BJ (cell line): Measurements from ENCODE around the gene DIO1. TPM values are rescaled to one million over a fixed set of nuclear protein-coding genes. Genes with fewer than 3 reads are reported as not detected.

ENCODE experiments used
- CTCF ChIA-PET: fragments of 350-600 bp; formaldehyde crosslinking; extraction: SDS; loops from one replicate; lab custom pipeline; 2021; ENCODE audit warnings: antibody characterized with exemption, inconsistent platforms; lab: Yijun Ruan, JAX
- POLR2A ChIA-PET: fragments of 300-600 bp; sonication (Branson Sonifier 250); formaldehyde crosslinking; extraction: SDS; loops from one replicate; lab custom pipeline; 2021; ENCODE audit warnings: antibody characterized with exemption; lab: Charles Lee
- DNase-seq: peaks from one replicate; pipeline ENCODE4 v3.0.0-alpha.2; 2011; ENCODE audit warnings: low read depth
- H3K27me3 ChIP-seq: 2 replicates; pipeline ENCODE4 v1.6.0; 2011; ENCODE audit warnings: low read length; ENCODE audit not compliant: control insufficient read depth, insufficient read depth
- H3K36me3 ChIP-seq: 2 replicates; pipeline ENCODE4 v1.5.1; 2011; ENCODE audit warnings: low read length; ENCODE audit not compliant: control insufficient read depth, insufficient read depth
- H3K4me3 ChIP-seq: 2 replicates; pipeline ENCODE4 v1.5.1; 2011; ENCODE audit warnings: low read depth, mild to moderate bottlenecking, control low read depth, low read length
- polyA plus RNA-seq: library from polyadenylated mRNA; depleted of rRNA; stranded (reverse); fragments of >200 nt; gene quantifications from 2 replicates; pipeline ENCODE4 v1.2.3, GENCODE V29; 2011
- TF ChIP-seq, protein P1 (sequence below): IDR thresholded peaks from 2 replicates; pipeline ENCODE4 v1.5.1; 2011; ENCODE audit warnings: low read depth, mild to moderate bottlenecking, control low read depth, inconsistent platforms, low read length, moderate library complexity; ENCODE audit not compliant: insufficient read depth

The DIO1 gene
- polyA plus RNA-seq, 1 experiment, result not detected

DNA sequence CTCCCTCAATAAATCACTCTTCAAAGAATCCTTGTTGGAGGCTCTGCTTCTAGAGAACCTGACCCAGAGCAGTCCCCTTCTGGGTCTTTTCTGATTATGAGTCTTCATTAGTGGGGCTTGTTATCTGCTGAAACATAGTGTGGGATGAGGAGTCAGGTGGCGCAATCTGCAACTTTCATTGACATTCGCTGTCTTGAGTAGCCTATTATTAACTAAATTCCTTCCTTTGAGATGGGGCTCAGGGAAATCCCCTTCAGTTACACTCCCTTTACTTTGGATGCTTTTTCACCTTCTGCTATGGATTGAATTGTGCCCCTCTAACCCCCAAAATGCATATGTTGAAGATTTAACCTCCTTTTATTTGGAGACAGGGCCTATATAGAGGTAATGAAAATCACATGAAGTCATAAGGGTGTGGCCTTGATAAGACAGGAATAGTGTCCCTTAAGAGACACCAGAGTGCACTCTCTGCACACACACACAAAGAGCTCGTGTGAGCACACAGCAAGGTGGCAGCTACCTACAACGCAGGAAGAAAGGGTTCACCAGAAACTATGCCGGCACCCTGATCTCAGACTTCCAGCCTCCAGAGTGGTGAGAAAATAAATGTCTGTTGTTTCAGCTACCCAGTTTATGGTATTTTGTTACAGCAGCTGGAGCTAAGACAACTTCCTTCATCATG lies 19.5 kb downstream of the DIO1 start:
- no peak for DNase-seq
- Histone ChIP-seq H3K27me3 (no peaks in the 10 kb centered on the region), H3K4me3 (no peak overlapping the region), H3K36me3 (peaks cover 2% of the 10 kb centered on the region)
- POLR2A ChIA-PET, result no interaction called here
- CTCF ChIA-PET, result interaction anchor here (1.1 to 1.6 kb wide), 2 partner anchors 11 to 45 kb away, joined by 3 read pairs; no protein-coding TSS in a partner anchor
- TF ChIP-seq, protein P1, sequence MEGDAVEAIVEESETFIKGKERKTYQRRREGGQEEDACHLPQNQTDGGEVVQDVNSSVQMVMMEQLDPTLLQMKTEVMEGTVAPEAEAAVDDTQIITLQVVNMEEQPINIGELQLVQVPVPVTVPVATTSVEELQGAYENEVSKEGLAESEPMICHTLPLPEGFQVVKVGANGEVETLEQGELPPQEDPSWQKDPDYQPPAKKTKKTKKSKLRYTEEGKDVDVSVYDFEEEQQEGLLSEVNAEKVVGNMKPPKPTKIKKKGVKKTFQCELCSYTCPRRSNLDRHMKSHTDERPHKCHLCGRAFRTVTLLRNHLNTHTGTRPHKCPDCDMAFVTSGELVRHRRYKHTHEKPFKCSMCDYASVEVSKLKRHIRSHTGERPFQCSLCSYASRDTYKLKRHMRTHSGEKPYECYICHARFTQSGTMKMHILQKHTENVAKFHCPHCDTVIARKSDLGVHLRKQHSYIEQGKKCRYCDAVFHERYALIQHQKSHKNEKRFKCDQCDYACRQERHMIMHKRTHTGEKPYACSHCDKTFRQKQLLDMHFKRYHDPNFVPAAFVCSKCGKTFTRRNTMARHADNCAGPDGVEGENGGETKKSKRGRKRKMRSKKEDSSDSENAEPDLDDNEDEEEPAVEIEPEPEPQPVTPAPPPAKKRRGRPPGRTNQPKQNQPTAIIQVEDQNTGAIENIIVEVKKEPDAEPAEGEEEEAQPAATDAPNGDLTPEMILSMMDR, result no peak

DNA sequence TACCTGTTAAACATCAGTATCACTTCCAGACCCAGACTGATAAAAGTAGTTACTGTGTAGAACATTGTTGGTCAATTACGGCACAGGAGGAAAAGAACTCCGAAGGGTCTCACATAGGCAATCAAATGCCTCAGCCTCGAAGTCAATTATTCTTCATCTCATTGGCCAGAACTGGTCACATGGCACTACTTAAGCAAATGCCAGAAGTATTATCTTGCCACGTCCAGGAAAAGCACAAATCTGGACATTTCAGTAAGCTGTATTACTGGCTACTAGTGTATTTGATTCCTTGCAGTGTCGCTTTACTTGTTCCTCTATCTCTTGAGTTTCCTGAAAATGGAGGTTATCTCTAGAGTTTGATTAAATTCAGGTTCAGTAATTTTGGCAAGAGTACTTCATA lies 24.4 kb downstream of the DIO1 start:
- TF ChIP-seq, protein P1, result no peak
- DNase-seq, result no peak
- ChIA-PET CTCF (no interaction called here), POLR2A (no interaction called here)
- Histone ChIP-seq H3K27me3 (no peaks in the 10 kb centered on the region), H3K36me3 (peaks cover 4% of the 10 kb centered on the region), H3K4me3 (no peak overlapping the region)

DNA sequence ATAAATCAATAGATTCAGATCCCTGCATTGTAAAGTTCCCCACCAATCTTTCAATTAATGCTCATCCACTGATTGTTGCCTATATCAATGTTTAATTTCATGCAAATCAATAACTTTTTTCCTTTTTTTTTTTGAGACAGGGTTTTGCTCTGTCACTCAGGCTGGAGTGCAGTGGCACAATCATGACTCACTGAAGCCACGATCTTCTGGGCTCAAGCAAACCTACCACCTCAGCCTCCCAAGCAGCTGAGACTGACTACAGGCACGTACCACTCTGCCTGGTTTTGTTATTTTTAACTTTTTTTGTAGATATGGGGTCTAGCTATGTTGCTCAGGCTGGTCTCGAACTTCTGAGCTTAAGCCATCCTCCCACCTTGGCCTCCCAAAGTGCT lies 25.7 kb downstream of the DIO1 start:
- Histone ChIP-seq H3K27me3 (no peaks in the 10 kb centered on the region), H3K4me3 (no peak overlapping the region), H3K36me3 (peaks cover 4% of the 10 kb centered on the region)
- POLR2A ChIA-PET, result interaction anchor here (0.7 kb wide), 1 partner anchor 916 kb away, joined by 5 read pairs; no protein-coding TSS in a partner anchor
- TF ChIP-seq, protein P1, result no peak
- CTCF ChIA-PET, result interaction anchor here (0.8 to 1.4 kb wide), 4 partner anchors 9 to 22 kb away, joined by 3 to 5 read pairs (median 4); no protein-coding TSS in a partner anchor
- DNase-seq, result no peak

DNA sequence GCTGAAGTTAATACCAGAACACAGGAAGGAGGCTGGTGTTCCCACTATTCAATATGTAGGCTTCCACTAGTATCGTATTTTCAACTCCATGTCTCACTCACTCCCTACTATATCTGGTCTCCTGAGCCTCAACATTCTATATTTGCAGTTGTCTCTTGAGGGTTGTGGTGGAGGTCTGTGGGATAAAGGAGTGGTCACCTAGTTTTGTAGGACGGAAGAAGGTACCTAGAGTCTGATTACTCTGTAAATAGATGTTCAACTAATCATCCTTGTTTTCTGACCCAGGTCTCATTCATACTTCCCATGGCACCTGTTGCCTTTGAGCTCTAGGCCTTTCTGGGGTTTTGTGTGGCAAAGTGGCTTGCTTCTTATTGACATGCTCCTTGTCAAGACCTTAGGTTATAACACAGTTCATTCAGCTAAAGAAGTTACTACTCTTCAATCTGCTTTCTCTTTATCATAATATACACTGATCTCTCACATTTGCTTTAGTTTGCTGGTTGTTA lies 33.4 kb downstream of the DIO1 start:
- TF ChIP-seq, protein P1, result no peak
- DNase-seq, result no peak
- CTCF ChIA-PET, result no interaction called here
- Histone ChIP-seq H3K27me3 (no peaks in the 10 kb centered on the region), H3K36me3 (peaks cover 7% of the 10 kb centered on the region), H3K4me3 (no peak overlapping the region)
- POLR2A ChIA-PET, result no interaction called here

DNA sequence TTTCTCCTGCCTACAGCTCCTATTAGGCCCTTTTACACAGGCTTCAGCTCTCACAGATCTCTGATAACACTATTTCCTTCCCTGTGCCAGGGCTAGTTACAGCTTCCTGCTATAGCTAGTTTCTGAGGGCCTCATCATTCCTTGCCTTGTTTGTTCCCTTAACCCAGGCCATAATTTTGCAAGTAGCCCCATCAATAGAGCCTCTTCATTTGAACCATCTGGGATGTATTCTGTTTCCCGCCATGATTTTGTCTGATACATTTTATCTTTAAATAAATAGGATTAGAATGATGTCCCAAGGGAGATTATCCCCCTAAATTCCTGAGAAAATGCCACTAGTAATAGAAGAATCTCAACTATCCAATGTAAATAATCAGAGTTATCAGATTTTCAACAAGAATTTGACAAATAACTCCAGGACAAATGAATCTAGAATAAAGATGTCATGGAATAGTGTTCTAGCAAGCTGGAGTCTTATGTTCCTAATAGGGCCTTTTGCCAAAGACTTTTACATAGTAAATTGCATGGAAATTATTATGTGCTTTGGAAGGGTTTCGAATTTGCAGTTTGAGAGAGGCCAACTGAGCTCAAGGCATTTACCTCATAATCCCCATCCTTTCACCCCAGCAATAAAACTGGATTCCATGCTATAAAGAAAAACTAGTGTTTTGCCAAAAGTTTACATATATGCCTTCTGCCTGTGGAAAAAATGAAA lies 35.4 kb downstream of the DIO1 start:
- ChIA-PET CTCF (interaction anchor here (0.6 to 0.9 kb wide), 3 partner anchors 10 to 437 kb away, joined by 3 to 5 read pairs (median 3); no protein-coding TSS in a partner anchor), POLR2A (no interaction called here)
- no peak overlapping the region for H3K4me3 ChIP-seq
- no peak for DNase-seq
- H3K36me3 ChIP-seq, result peaks cover 6% of the 10 kb centered on the region; the same call in 1 of the 2 replicates
- TF ChIP-seq, protein P1, result no peak
- no peaks in the 10 kb centered on the region for H3K27me3 ChIP-seq
